Right lobe of liver (tissue), 6 donors: ENCODE results near the gene CUEDC2. TPM values are rescaled to one million over a fixed set of nuclear protein-coding genes. Genes with fewer than 3 reads are reported as not detected.
A peak's percentile ranks its signal among the peaks of the same experiment; 100 is the strongest.

ENCODE experiments used
- ATAC-seq, 4 donors: fragments of 200-7000 bp; cut with Tn5 transposase; one replicate each; pipeline ENCODE4 v1.9.1; 2020; ENCODE audit warnings: mild to moderate bottlenecking in 4 of 4, moderate library complexity in 4 of 4
- DNase-seq, 3 donors: peaks; one replicate each; pipeline ENCODE4 v3.0.0-alpha.2; 2020
- H3K27ac ChIP-seq, 3 donors: fragments of 200-600 bp; one replicate each; pipeline ENCODE4 v1.8.0; 2022
- H3K27me3 ChIP-seq, 2 donors: fragments of 200-600 bp; one replicate each; pipeline ENCODE4 v1.8.0; 2022
- H3K36me3 ChIP-seq, 4 donors: fragments of 200-600 bp; sonication (generic) in 1 of 4; one replicate each; pipeline versions ENCODE4 v1.5.1 to v1.8.0; 2017 to 2022; ENCODE audit warnings: control low read depth in 1 of 4
- H3K4me1 ChIP-seq, 4 donors: fragments of 200-600 bp; sonication (generic) in 1 of 4; one replicate each; pipeline versions ENCODE4 v1.5.1 to v1.8.0; 2017 to 2022; ENCODE audit warnings: control low read depth in 1 of 4
- H3K4me3 ChIP-seq, 3 donors: fragments of 200-600 bp; one replicate each; pipeline ENCODE4 v1.8.0; 2022
- H3K9me3 ChIP-seq, 4 donors: fragments of 200-600 bp; sonication (generic) in 1 of 4; one replicate each; pipeline versions ENCODE4 v1.5.1 to v1.8.0; 2017 to 2022; ENCODE audit warnings: control low read depth in 1 of 4
- CTCF ChIP-seq, 4 donors: fragments of 200-600 bp in 3 of 4; fragments of 450-650 bp in 1 of 4; IDR thresholded peaks; one replicate each; pipeline versions ENCODE4 v1.5.1 to v1.8.0; 2016 to 2022; ENCODE audit warnings: antibody characterized with exemption in 4 of 4, mild to moderate bottlenecking in 2 of 4
- POLR2A ChIP-seq: fragments of 450-650 bp; IDR thresholded peaks from one replicate; pipeline ENCODE4 v1.6.1; 2017; ENCODE audit warnings: antibody characterized with exemption, mild to moderate bottlenecking
- WGBS: methylation state at CpG from one replicate; pipeline ENCODE4 v1.1.6; 2018; ENCODE audit warnings: low coverage, low lambda C conversion rate; ENCODE audit not compliant: insufficient coverage; ENCODE audit errors: missing lambda C conversion rate; 5-methylcytosine and 5-hydroxymethylcytosine counted together
- intact Hi-C, 2 donors: fragments of 100-400 bp; cut with DNase I; formaldehyde crosslinking; loops; one replicate each; pipeline versions ENCODE4 v1.11.2 to v1.14.1; 2022
- total RNA-seq, 6 experiments: library from RNA; depleted of rRNA in 2 of 6; stranded (reverse); fragments of >200 nt in 2 of 6; fragmentation: NEBNext Ultra II Directional in 3 of 6; extraction: Animal tissue kit (Norgen Biotek cat#: 25700) in 3 of 6; gene quantifications; one replicate each; pipeline versions ENCODE4 v1.1.0 to v1.2.4, GENCODE V29; 2016 to 2023
- donor health status: DM: no; HTN: yes; CAD: no.
- donor health status: DM: no; HTN: no; CAD: no.
- donor health status: DM: no; HTN: no; CAD: no.
- donor health status: DM: no; HTN: yes; CAD: no.
- donor health status: DM: no; HTN: yes; CAD: no.

The CUEDC2 gene
- total RNA-seq, 6 experiments from 2014 or later = 23.0 to 32.1 (median 26.8) TPM

- peak overlapping the region; percentile 43 to 51 (median 43) for H3K4me3 ChIP-seq
- TF ChIP-seq CTCF (IDR thresholded peaks at IDR 0.05) = no peak
- peak; percentile 10 for TF ChIP-seq POLR2A
- intact Hi-C loops = no loop called here
- peak overlapping the region in 2 of 3 donors; percentile 5 to 33 for H3K27ac ChIP-seq
- no peaks in the 10 kb centered on the region for H3K9me3 ChIP-seq
- H3K4me1 ChIP-seq = peaks cover 0 to 18% (median 5%) of the 10 kb centered on the region in 4 donors
- DNase-seq (peak; percentile 65 to 85 (median 82)), ATAC-seq (peak; percentile 60 to 81 (median 78))
- no peaks in the 10 kb centered on the region for H3K27me3 ChIP-seq
- no peaks in the 10 kb centered on the region for H3K36me3 ChIP-seq
- 17% methylated on average over 4 of the region's 6 CpGs for WGBS
Observed at GRCh38 chr10:102436312-102436711, 3.9 kb upstream of the CUEDC2 start.

GRCh38 chr10:102435529-102436233 is 3.3 kb upstream of the CUEDC2 start:
- peak in 1 of 3 donors; percentile 45 for DNase-seq

GRCh38 chr10:102435133-102435497 is 2.7 kb upstream of the CUEDC2 start:
- no peaks in the 10 kb centered on the region for H3K27me3 ChIP-seq
- H3K27ac ChIP-seq = peak overlapping the region in 1 of 3 donors; percentile 54
- TF ChIP-seq CTCF (IDR thresholded peaks at IDR 0.05) (no peak), POLR2A (no peak)
- DNase-seq (no peak), ATAC-seq (no peak)
- 54% methylated on average over 2 of the region's 5 CpGs for WGBS
- H3K4me3 ChIP-seq = peak overlapping the region in 2 of 3 donors; percentile 43 to 51
- peaks cover 0 to 18% (median 5%) of the 10 kb centered on the region in 4 donors for H3K4me1 ChIP-seq
- intact Hi-C loops = no loop called here
- no peaks in the 10 kb centered on the region for H3K36me3 ChIP-seq
- H3K9me3 ChIP-seq = no peaks in the 10 kb centered on the region

More at GRCh38 chr10:102435529-102436233, 3.3 kb upstream of the CUEDC2 start:
- ATAC-seq = peak; percentile 8 to 33 (median 24)
- Histone ChIP-seq H3K9me3 (no peaks in the 10 kb centered on the region), H3K4me3 (peak overlapping the region; percentile 43 to 51 (median 43)), H3K27me3 (no peaks in the 10 kb centered on the region), H3K36me3 (no peaks in the 10 kb centered on the region), H3K4me1 (peaks cover 0 to 18% (median 5%) of the 10 kb centered on the region in 4 donors), H3K27ac (peak overlapping the region; percentile 5 to 54 (median 33))
- TF ChIP-seq POLR2A (no peak), CTCF (IDR thresholded peaks at IDR 0.05) (no peak)
- intact Hi-C loops = no loop called here
- 14% methylated on average over 4 of the region's 14 CpGs for WGBS

- H3K27me3 ChIP-seq = no peaks in the 10 kb centered on the region
- ATAC-seq (peak in 1 of 4 donors; percentile 43), DNase-seq (no peak)
- H3K36me3 ChIP-seq = no peaks in the 10 kb centered on the region
- H3K4me1 ChIP-seq = peaks cover 0 to 18% (median 5%) of the 10 kb centered on the region in 4 donors
- peak overlapping the region in 1 of 3 donors; percentile 54 for H3K27ac ChIP-seq
- TF ChIP-seq CTCF (IDR thresholded peaks at IDR 0.05) = no peak
- TF ChIP-seq POLR2A = no peak
- WGBS = 31% methylated on average over 9 of the region's 9 CpGs
- no peaks in the 10 kb centered on the region for H3K9me3 ChIP-seq
- intact Hi-C loops = no loop called here
- no peak overlapping the region for H3K4me3 ChIP-seq
Observed at GRCh38 chr10:102434394-102435132, 2.2 kb upstream of the CUEDC2 start.
